NCI-H2196 (cell line): ENCODE measurements around the gene FXR2.
"Not testable (repeated sequence)": the region's sequence is repeated elsewhere in the genome, so short reads cannot be mapped to it uniquely, and the experiment has no call there.

ENCODE experiments used
- DNase-seq: peaks from one replicate; lab custom pipeline; 2025; ENCODE audit not compliant: unreplicated experiment; lab: John Stamatoyannopoulos, UW

Gene FXR2

GRCh38 chr17:7629939-7630571, 15.4 kb upstream of the FXR2 start, which contains the start of gene SHBG:
SHBG (plus strand) TSS chr17:7630135; CDS start chr17:7630173, 38 bp downstream.
- no peak for DNase-seq

- DNase-seq: peak; percentile 74
Measured at GRCh38 chr17:7627250-7628121, 12.8 kb upstream of the FXR2 start, which contains the start of gene SAT2. SAT2 (minus strand) TSS chr17:7627821; CDS start chr17:7627635, 186 bp downstream.

- DNase-seq: no peak
Measured at GRCh38 chr17:7626956-7627249, 12.2 kb upstream of the FXR2 start.

- no peak for DNase-seq
Measured at GRCh38 chr17:7626307-7626706, 11.6 kb upstream of the FXR2 start.

GRCh38 chr17:7625749-7626148, 11.1 kb upstream of the FXR2 start:
- not testable (repeated sequence) for DNase-seq

- no peak for DNase-seq
Measured at GRCh38 chr17:7623661-7624060, 9.0 kb upstream of the FXR2 start.

- DNase-seq: no peak
Measured at GRCh38 chr17:7620835-7621234, 6.1 kb upstream of the FXR2 start.

GRCh38 chr17:7618608-7619007, 3.9 kb upstream of the FXR2 start:
- no peak for DNase-seq

- DNase-seq: no peak
Measured at GRCh38 chr17:7615265-7615747, 609 bp upstream of the FXR2 start.

GRCh38 chr17:7613769-7614424, 800 bp downstream of the FXR2 start:
- DNase-seq: no peak

- DNase-seq: no peak
Measured at GRCh38 chr17:7612294-7612640, 2.4 kb downstream of the FXR2 start.

- DNase-seq: no peak
Measured at GRCh38 chr17:7611635-7612293, 2.9 kb downstream of the FXR2 start.

- peak; percentile 3 for DNase-seq
Measured at GRCh38 chr17:7610641-7611040, 4.1 kb downstream of the FXR2 start.

GRCh38 chr17:7606280-7606679, 8.4 kb downstream of the FXR2 start:
- no peak for DNase-seq

- DNase-seq: not testable (repeated sequence)
Measured at GRCh38 chr17:7597561-7597960, 17.1 kb downstream of the FXR2 start.

GRCh38 chr17:7593296-7593695, 21.4 kb downstream of the FXR2 start:
- no peak for DNase-seq

GRCh38 chr17:7592422-7593021, 22.2 kb downstream of the FXR2 start:
- DNase-seq: no peak

GRCh38 chr17:7591596-7591995, 23.1 kb downstream of the FXR2 start:
- no peak for DNase-seq

- no peak for DNase-seq
Measured at GRCh38 chr17:7590743-7591142, 24.0 kb downstream of the FXR2 start.

- DNase-seq: no peak
Measured at GRCh38 chr17:7589891-7590691, 24.6 kb downstream of the FXR2 start, which contains the start of gene SOX15. SOX15 (minus strand) TSS chr17:7590094; CDS start chr17:7589676, 418 bp downstream.
